HUES48 (cell line): ENCODE results near the gene MED25.

Experiments
- H3K27ac ChIP-seq: one replicate; pipeline ENCODE4 v1.7.0; 2013; ENCODE audit warnings: low read depth, low read length, inconsistent platforms
- H3K27me3 ChIP-seq: 2 replicates; pipeline ENCODE4 v1.6.1; 2013; ENCODE audit warnings: mild to moderate bottlenecking, low read length; ENCODE audit not compliant: control insufficient read depth, insufficient read depth
- H3K36me3 ChIP-seq: 2 replicates; pipeline ENCODE4 v1.6.1; 2013; ENCODE audit warnings: low read length; ENCODE audit not compliant: control insufficient read depth, insufficient read depth
- H3K4me1 ChIP-seq: 2 replicates; pipeline ENCODE4 v1.6.1; 2013; ENCODE audit warnings: mild to moderate bottlenecking, low read length; ENCODE audit not compliant: control insufficient read depth, insufficient read depth
- H3K4me3 ChIP-seq: 2 replicates; pipeline ENCODE4 v1.5.1; 2013; ENCODE audit warnings: mild to moderate bottlenecking, low read depth, low read length
- H3K9ac ChIP-seq: 2 replicates; pipeline ENCODE4 v1.6.1; 2013; ENCODE audit warnings: mild to moderate bottlenecking, low read depth, low read length, moderate library complexity
- H3K9me3 ChIP-seq: 2 replicates; pipeline ENCODE4 v1.6.1; 2013; ENCODE audit warnings: low read length; ENCODE audit not compliant: control insufficient read depth, insufficient read depth

Gene MED25

GRCh38 chr19:49875857-49876421 lies 57.9 kb downstream of the MED25 start:
- no peaks in the 10 kb centered on the region for H3K27me3 ChIP-seq
- no peaks in the 10 kb centered on the region for H3K9me3 ChIP-seq
- H3K27ac ChIP-seq = peak overlapping the region; percentile 99
- H3K9ac ChIP-seq = peak overlapping the region; percentile 94
- H3K36me3 ChIP-seq = peaks cover 26% of the 10 kb centered on the region
- peak overlapping the region; percentile 92 for H3K4me3 ChIP-seq
- H3K4me1 ChIP-seq = peaks cover 16% of the 10 kb centered on the region; the same call in 1 of the 2 replicates

- no peaks in the 10 kb centered on the region for H3K9me3 ChIP-seq
- peak overlapping the region; percentile 99 for H3K27ac ChIP-seq
- no peaks in the 10 kb centered on the region for H3K27me3 ChIP-seq
- H3K4me1 ChIP-seq = peaks cover 16% of the 10 kb centered on the region; the same call in 1 of the 2 replicates
- peak overlapping the region; percentile 92 for H3K4me3 ChIP-seq
- H3K9ac ChIP-seq = peak overlapping the region; percentile 98
- H3K36me3 ChIP-seq = peaks cover 28% of the 10 kb centered on the region
Measured at GRCh38 chr19:49876422-49877019, 58.4 kb downstream of the MED25 start.

- Histone ChIP-seq H3K4me3 (peak within 1 kb of the TSS; percentile 92), H3K9me3 (no peaks in the 10 kb centered on the region), H3K36me3 (peaks cover 34% of the 10 kb centered on the region), H3K27ac (peak within 1 kb of the TSS; percentile 99), H3K27me3 (no peaks in the 10 kb centered on the region), H3K4me1 (peaks cover 16% of the 10 kb centered on the region; the same call in 1 of the 2 replicates), H3K9ac (peak within 1 kb of the TSS; percentile 98)
Measured at GRCh38 chr19:49877020-49877878, 59.2 kb downstream of the MED25 start, which contains the start of the genes AKT1S1 and TBC1D17. TSS of gene AKT1S1 (minus strand) at chr19:49877355. CDS start at chr19:49873295, 4,060 bp downstream. TSS of gene TBC1D17 (plus strand) at chr19:49877702. CDS start at chr19:49877724, 22 bp downstream.

GRCh38 chr19:49877879-49878743 lies 60.0 kb downstream of the MED25 start:
- H3K4me1 ChIP-seq = peaks cover 16% of the 10 kb centered on the region; the same call in 1 of the 2 replicates
- no peaks in the 10 kb centered on the region for H3K9me3 ChIP-seq
- H3K36me3 ChIP-seq = peaks cover 43% of the 10 kb centered on the region
- peak overlapping the region; percentile 99 for H3K27ac ChIP-seq
- peak overlapping the region; percentile 92 for H3K4me3 ChIP-seq
- peak overlapping the region; percentile 81 for H3K9ac ChIP-seq
- no peaks in the 10 kb centered on the region for H3K27me3 ChIP-seq

GRCh38 chr19:49878744-49879070 lies 60.6 kb downstream of the MED25 start:
- Histone ChIP-seq H3K36me3 (peaks cover 49% of the 10 kb centered on the region), H3K4me1 (peaks cover 16% of the 10 kb centered on the region; the same call in 1 of the 2 replicates), H3K4me3 (peak overlapping the region; percentile 92), H3K9me3 (no peaks in the 10 kb centered on the region), H3K27ac (peak overlapping the region; percentile 99), H3K9ac (peak overlapping the region; percentile 55; the same call in 1 of the 2 replicates), H3K27me3 (no peaks in the 10 kb centered on the region)

- no peak overlapping the region for H3K27ac ChIP-seq
- H3K9me3 ChIP-seq = no peaks in the 10 kb centered on the region
- peaks cover 16% of the 10 kb centered on the region; the same call in 1 of the 2 replicates for H3K4me1 ChIP-seq
- no peaks in the 10 kb centered on the region for H3K27me3 ChIP-seq
- H3K4me3 ChIP-seq = 0 out of 2 replicates have a peak overlapping the region, but pooled peaks have one; percentile 92
- peaks cover 56% of the 10 kb centered on the region for H3K36me3 ChIP-seq
- no peak overlapping the region for H3K9ac ChIP-seq
Measured at GRCh38 chr19:49879243-49879963, 61.3 kb downstream of the MED25 start.

GRCh38 chr19:49880162-49880869 lies 62.2 kb downstream of the MED25 start:
- Histone ChIP-seq H3K9ac (no peak overlapping the region), H3K36me3 (peaks cover 64% of the 10 kb centered on the region), H3K27ac (no peak overlapping the region), H3K4me3 (no peak overlapping the region), H3K27me3 (no peaks in the 10 kb centered on the region), H3K4me1 (peaks cover 15% of the 10 kb centered on the region; the same call in 1 of the 2 replicates), H3K9me3 (no peaks in the 10 kb centered on the region)

GRCh38 chr19:49881186-49881585 lies 63.1 kb downstream of the MED25 start:
- H3K9ac ChIP-seq = no peak overlapping the region

GRCh38 chr19:49881672-49882394 lies 63.7 kb downstream of the MED25 start:
- Histone ChIP-seq H3K27me3 (no peaks in the 10 kb centered on the region), H3K9me3 (no peaks in the 10 kb centered on the region), H3K4me3 (no peak overlapping the region), H3K36me3 (peaks cover 72% of the 10 kb centered on the region), H3K27ac (no peak overlapping the region), H3K4me1 (peaks cover 10% of the 10 kb centered on the region; the same call in 1 of the 2 replicates), H3K9ac (no peak overlapping the region)

More at GRCh38 chr19:49881186-49881585, 63.1 kb downstream of the MED25 start:
- Histone ChIP-seq H3K4me1 (peaks cover 10% of the 10 kb centered on the region; the same call in 1 of the 2 replicates), H3K27me3 (no peaks in the 10 kb centered on the region), H3K9me3 (no peaks in the 10 kb centered on the region), H3K27ac (no peak overlapping the region), H3K36me3 (peaks cover 69% of the 10 kb centered on the region), H3K4me3 (no peak overlapping the region)
